Stimulated activated CD8-positive, alpha-beta memory T cell treated with anti-CD3 and anti-CD28 coated beads, Interleukin-4, amount 100 ng/mL, for 1 hour (primary cell): ENCODE results near the gene CTNNA3.
"Not testable (repeated sequence)": the region's sequence is repeated elsewhere in the genome, so short reads cannot be mapped to it uniquely, and the experiment has no call there.

ENCODE experiments used
- DNase-seq, 2 donors: peaks; one replicate each; pipeline ENCODE4 v3.0.0-alpha.2; 2020; ENCODE audit warnings: low read depth in 2 of 2, low spot score in 1 of 2

Gene CTNNA3

DNA sequence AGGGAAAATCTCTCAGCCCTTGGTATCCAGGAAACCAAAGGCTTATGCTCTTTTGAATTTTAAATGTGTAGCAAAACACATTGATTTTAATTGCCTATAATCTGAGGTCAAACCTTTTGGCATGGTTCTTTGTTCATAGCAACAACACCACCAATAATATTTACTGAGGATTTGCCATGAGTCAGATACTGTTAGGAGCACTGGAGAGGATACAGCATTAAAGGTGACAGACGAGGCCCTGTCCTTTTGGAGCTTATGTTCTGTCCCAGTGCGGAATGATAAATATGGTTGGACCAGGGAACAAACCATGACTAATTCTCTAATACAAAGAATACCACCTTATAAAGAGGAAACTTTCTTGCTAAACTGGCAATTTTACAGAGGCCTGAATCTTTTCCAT is 176.6 kb downstream of the CTNNA3 start:
- DNase-seq: no peak

DNA sequence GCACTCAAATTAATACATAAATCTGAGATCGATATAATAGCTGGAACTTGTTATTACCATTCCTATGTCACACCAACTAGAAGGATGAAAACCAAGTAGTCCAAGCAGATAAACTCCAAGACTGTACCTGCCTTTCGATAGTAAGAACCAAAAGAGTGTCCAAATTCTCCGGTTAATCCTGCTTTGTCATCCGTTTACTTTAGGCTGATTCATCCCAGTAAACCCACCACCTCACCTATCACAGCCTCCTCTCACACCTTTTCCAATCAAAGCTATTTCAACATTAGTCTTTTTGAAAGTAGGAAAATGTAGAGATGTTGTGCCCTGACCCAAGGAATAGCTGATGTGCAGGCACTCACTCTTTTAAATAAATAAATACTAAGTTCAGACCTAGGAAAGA is 177.2 kb downstream of the CTNNA3 start:
- no peak for DNase-seq

DNA sequence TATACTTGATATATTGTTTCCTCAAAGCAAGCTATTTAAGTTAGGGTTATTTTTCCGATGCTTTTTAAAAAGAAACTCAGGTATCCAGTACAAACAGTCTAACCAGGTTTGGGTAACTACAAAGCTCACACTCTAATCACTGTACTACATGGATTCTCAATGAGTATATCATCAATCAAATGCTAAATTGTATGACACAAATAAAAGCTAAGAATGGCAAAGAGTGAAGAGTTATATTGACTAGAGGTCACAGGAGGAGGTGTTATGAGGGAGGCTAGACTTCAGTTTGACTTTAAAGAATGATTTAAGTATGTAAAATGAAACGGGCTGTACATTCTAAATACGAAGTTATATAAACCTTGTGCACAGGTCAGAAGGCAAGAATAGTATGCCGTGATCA is 178.0 kb downstream of the CTNNA3 start:
- no peak for DNase-seq

DNA sequence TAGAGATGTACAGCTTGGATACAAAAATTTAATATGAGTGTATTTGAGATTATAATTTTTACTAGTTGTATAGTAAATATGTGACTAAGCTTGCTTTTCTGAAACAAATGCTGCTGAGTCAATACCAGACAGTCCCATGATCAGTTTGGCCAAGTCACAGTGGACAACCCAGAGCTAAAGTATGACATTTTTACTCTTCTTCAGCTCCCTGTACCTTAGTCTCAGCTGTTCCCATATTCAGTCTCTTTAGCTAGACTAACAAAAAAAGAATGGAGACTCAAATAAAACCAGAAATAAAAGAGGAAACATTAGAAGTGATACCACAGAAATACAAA is 189.3 kb downstream of the CTNNA3 start:
- DNase-seq: no peak

DNA sequence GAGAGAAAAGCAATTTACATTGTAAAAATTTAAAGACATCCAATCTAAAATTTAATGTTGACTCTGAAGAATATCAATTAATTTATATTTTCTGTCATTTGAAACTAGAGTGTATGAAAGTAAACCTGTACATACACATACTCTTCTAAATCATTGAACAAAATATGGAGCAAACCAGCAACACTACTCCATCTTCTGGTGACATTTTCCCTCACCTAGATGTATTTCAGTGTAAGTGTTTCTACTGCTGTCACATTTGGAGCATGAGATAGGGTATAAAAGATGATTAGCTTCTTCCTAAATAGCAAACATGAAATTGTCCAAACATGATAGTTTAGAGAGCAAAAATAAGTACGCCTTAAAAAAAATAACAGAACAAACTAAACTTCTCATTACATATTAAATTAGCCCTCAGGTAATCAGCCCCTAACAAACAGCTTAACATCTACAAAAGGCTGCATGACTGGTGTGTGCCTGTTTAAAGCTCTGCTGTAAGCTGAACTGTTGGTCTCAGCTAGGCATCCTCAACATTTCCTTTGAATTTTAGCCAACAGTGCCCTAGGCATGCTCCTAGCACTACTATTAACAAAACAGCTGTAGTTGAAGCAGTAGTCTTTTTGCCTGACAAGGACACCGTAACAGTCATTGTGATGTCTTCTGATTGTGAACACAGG is 189.8 kb downstream of the CTNNA3 start:
- DNase-seq: no peak

DNA sequence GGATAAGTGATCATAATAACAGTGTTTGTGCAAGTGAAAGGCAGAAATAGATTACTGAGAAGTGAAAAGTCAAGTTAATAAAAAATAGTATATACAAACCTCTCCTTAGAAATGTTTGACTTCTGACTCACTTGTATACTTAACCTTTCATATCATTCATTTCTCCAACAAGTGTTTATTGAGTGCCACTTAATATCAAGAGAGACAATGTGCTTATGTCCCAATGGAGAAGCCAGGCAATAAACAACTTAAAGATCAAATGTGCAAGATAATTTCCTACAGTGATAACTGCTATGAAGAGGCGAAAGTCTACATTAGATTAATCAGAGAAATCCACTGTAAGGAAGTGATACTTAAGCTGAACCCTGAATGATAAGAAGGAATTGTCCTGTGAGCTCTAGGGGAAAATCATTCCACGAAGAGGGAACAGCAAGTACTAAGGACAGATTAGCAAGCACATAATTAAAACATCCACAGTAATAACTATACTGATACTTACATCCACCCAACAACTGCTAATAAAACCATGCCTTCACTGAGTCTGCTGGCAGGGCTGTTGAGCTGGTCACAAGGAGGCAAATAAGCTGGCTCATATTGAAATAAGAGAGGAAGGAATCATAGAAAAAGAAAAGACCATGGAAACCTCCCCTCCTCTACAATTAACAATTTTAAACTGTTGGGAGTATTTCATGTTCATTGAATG is 203.5 kb downstream of the CTNNA3 start:
- no peak for DNase-seq

DNA sequence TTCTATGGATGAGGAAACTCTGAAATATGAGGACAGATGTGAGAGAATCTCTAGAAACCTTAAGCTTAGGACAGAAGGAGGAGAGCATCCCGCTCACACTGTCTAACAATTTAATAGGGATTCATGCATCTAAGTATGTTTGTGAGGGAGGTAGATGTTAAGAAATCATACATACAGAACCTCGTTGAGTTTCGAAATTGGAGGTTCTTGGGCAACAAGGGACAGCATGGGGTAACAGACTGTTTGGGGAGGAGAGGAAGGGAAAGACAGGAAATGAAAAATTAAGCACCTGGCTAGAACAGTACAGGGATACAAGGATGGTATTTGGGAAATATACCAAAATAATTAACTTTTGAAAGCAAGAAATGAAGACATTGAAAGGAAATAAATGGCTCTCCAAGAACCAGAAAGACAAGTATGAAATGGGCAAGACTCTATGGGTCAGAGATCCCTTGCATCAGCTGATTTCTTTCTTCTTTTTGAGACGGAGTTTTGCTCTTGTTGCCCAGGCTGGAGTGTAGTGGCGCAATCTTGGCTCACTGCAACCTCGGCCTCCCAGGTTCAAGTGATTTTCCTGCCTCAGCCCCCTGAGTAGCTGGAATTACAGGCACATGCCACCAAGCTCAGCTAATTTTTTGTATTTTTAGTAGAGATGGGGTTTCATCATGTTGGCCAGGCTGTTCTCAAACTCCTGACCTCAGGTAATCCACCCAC is 207.9 kb downstream of the CTNNA3 start:
- DNase-seq: no peak

DNA sequence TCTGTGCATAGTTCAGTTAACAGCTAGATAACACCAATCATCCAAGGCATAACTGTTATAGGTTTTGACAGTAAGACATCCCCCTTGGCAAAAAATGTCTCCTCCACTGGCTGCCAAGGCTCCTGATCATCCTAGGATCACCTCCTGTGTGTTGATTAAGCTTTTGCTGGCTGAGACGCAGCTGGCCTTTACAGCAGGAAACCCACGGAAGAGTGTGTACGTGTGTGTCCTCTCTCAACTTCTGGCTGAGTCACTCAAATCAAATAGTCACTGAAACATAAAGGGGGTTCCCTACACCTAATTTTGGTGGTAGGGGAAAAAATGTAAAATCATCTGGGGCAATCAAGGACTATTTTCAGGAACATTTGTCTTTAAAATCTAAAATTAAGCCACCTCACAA is 208.8 kb downstream of the CTNNA3 start:
- DNase-seq: no peak

DNA sequence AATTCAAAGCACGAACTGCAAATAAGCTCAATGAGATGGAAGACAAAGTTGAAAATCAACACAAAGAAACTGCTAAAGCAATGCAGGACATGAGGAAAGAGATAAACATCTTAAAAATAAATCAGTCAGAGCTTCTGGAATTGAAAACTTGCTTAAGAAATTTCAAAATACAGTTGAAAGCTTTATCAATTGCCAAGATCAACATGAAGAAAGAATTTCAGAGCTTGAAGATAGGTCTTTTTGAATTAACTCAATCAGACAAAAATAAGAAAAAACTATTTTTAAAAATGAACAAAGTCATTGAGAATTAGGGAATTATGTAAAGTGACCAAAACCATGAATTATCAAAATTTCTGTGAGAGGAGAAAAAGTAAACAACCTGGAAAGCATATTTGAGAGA is 218.1 kb downstream of the CTNNA3 start:
- DNase-seq: no peak

DNA sequence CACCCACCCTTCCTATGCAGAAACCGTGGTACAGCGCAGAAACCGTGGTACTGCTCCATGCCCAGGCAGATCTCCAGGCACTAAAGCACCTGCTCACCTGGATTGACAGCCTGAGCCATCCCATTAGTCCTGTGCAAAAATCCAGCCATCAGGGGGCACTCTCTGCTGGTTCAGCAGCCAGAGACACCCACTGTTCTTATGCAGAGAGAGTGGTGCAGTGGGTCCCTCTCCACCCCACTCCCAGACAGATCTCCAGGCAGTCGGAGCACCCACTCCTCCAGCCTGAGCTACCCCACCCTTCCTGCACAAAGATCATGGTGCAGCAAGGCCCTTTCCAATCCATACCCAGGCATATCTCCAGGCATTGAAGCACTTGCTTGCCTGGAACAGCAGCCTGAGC is 219.8 kb downstream of the CTNNA3 start:
- DNase-seq: no peak

DNA sequence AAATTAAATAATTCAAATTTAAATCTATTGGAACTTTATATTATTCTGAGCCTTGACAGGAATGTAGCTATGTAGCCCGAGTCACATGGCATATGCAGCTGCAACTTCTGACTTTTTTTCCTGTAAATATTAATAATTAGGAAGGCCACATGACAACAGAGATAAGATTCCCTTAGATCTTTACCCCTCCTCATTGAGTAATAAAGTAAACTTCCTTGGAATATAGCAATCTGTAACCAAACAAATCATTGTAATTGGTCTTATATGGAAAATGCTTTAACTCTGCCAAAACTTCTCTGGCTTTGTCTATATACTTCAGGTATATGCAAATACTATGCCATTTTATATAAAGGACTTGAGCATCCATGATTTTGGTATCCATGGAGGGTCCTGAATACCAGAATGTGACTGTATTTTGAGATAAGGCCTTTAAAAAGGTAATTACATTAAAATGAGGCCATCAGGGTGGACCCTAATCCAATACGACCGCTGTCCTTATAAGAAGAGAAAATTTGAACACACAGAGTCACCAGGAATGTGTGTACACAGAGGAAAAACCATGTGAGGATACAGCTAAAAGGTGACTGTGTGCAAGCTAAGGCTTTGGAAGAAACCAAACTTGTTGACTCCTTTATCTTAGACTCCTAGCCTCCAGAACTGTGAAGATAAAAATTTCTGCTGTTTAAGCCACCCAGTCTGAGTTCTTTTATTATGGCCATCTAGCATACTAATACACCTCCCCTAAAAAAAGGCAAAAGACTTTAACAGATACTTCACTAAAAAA is 222.0 kb downstream of the CTNNA3 start:
- DNase-seq: no peak

DNA sequence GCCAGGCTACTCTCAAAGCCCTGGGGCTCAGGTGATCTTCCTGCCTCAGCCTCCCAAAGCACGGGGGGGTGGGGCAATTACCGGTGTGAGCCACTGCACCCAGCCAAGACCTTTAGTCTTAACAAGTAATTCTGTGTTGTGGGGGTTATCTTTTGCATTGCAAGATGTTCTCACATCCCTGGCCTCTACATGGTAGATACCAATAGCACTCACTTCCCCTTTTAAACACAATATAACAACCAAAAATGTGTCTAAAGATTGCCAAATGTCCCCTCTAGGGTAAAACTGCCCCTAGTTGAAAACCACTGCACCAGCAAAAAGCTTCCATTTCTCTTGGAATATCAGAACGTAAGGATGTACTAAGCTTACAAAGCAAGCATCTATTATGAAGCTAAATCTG is 225.0 kb downstream of the CTNNA3 start:
- DNase-seq: no peak

DNA sequence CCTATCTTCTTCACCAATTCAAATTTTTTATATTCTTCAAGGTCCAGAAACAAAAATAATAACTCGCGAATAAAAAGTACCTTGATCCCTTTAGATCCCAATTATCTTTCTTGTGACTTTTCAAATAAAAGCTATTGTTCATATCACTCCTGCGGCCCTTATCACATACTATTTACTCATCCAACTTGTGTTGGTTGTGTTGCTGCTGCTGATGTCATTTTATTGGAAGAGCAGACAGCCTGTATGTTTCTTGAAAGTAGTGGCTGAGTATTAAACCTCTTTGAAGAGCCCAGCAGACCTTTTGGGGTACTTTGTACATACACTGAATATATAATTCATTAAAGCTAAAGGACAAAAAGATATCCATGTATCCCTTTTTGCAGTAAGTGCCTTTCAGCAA is 231.7 kb downstream of the CTNNA3 start:
- DNase-seq: no peak

DNA sequence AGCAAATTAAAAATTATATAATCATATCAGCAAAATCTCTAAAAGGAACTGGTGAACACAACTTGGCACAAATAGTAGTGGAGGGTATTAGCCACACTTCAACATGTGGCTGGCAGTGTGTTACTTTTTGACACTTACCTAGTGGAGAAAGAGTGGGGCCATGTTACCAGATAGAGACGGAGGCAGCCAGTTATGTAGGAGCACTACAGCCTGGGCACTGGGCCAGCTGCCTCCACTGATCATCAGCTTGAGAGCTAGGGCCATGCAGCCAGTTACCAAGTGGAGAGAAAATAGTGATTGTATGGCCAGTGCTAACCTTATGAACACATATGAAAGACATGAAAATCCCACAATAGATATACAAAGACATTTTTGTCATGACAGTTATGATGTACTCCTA is 243.1 kb downstream of the CTNNA3 start:
- no peak for DNase-seq

DNA sequence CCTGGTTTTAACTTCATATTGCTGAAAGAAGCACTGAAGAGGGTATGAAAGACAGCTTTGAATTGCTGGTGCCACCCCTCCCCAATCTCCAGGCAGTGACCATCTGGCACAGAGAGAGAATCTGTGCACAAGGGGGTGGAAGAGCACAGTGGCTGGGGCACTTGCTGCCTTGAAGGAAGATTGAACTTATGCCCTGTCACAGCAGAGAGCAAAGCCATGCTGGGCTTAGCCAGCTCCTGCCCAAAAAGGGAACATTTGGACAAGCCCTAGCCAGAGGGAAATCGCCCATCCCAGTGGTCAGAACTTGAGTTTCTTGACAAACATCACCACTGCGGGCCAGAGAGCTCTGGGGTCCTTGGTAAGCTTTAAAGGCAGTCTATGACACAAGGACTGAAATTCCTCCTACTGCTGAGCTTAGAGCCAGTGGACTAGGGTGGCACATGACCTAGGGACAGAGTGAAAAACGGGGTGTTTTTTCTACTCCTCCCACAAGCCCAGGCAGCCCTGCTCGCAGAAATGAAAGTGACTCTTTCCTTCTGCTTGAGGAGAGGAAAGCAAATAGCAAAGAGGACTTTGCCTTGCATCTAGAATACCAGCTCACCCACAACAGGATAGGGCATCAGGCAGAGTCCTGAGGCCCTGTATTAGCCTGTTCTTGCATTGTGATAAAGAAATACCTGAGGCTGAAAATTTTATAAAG is 257.2 kb downstream of the CTNNA3 start:
- no peak for DNase-seq

DNA sequence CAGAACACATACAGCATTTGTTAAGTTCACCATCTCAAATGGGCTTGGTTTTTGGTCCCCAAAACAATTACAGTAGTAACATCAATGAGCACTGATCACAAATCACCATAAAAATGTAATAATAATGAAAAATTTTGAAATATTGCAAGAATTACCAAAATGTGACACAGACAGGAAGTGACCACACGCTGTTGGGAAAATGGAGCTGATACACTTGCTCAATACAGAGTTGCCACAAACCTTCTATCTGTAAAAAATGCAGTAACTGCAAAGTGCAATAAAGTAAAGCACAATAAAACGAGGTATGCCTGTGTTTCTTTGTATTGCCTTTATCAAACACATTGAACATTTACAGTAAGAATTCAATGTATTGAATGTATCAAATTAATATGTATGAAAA is 262.7 kb downstream of the CTNNA3 start:
- DNase-seq: no peak

DNA sequence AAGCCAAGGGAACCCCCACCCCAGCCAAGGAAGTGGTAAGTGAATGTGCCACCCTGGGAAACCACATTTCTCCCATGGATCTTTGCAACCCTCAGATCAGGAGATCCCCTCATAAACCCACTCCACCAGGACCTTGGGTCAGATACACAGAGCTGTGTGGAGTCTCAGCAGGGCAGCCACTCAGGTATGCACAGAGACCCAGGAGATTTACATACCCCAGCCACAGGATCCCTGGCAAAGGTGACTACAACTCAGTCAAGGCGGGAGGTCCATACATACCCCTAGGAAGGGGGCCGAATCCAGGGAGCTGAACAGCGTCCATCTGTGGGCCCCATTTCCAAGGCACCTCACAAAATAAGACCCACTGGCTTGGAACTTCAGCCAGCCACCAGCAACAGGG is 293.4 kb downstream of the CTNNA3 start:
- DNase-seq: no peak

DNA sequence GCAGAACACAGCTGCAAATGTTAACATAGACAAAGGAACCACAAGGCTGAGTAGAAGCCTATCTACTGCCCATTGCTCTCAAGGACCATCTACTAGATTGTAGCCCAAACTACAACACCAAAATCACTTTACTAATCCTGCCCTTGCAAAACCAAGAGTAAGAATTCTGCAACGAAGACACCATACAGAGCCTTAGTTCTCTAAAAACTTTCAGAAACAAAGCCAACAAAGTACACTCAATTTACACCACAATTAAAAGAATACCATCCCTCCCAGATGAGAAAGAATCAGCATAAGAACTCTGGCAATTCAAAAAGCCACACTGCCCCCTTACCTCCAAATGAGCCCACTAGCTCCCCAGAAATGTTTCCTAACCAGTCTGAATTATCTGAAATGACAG is 294.3 kb downstream of the CTNNA3 start:
- no peak for DNase-seq

DNA sequence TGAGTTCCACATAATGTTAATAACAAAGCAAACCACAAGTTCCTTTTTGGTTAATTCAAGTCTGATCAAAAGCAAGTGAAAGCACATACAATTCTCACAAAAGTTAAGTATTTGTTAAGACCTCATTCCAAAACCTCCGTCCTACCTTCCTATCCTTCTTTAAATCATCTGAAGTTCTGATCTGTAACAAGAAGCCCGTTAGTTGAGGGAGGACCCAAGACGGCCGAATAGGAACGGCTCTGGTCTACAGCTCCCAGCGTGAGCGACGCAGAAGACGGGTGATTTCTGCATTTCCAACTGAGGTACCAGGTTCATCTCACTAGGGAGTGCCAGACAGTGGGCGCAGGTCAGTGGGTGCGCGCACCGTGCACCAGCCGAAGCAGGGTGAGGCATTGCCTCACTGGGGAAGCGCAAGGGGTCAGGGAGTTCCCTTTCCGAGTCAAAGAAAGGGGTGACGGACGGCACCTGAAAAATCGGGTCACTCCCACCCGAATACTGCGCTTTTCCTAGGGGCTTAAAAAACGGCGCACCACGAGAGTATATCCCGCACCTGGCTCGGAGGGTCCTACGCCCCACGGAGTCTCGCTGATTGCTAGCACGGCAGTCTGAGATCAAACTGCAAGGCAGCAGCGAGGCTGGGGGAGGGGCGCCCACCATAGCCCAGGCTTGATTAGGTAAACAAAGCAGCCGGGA is 309.0 kb downstream of the CTNNA3 start:
- not testable (repeated sequence) for DNase-seq

DNA sequence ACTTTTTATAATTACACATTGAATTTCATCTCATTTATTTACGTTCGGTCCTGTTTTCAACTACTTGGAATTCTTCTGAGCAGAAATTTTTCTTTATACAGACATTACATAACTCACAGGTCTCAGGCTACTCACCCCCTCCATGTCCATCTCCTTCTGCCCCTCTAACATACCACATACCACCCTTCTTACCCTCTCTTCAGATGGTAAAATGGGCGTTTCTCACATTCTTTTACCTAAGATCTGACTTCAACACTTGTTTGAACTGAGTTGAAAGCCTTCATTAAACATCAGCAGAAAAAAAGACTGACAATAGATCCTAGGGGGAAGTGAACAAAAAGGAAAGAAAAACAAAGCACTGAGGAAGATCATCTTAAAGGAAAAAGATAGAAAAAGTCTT is 309.7 kb downstream of the CTNNA3 start:
- DNase-seq: no peak

DNA sequence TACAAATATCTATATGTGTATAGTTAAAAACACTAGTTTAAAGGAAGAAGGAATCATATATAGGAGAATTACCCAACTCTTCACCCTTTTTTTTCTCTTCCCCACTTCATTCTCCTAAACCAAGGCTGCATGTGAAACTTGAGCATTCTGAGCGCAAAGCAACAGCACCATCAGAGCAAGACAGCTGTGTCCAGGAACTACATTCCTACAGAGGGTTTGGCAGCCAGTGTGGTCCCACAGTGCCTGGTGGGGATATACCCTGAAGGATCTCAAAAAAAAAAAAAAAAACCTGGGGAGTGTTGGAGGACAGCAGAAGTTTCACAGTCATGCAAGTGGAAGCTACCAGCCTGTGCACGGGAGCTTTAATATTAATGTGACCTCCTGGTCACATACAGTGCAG is 310.4 kb downstream of the CTNNA3 start:
- DNase-seq: no peak
